Astrocyte (in vitro differentiated cells and primary cell): ENCODE measurements around the gene RCOR3. TPM values are rescaled to one million over a fixed set of nuclear protein-coding genes. Genes with fewer than 3 reads are reported as not detected.
A peak's percentile ranks its signal among the peaks of the same experiment; 100 is the strongest.
"Not testable (repeated sequence)": the region's sequence is repeated elsewhere in the genome, so short reads cannot be mapped to it uniquely, and the experiment has no call there.

ENCODE experiments used
- DNase-seq: peaks from one replicate; pipeline ENCODE4 v3.0.0-alpha.2; 2010; ENCODE audit warnings: low read depth
- FAIRE-seq: peaks from 2 replicates; lab custom pipeline; 2011; peaks lifted over from hg19 to GRCh38; lab: Jason Lieb, UNC
- H2AFZ ChIP-seq: 2 replicates; pipeline ENCODE4 v1.6.0; 2012; ENCODE audit warnings: low read depth, low read length, inconsistent platforms
- H3K27ac ChIP-seq: 2 replicates; pipeline ENCODE4 v1.5.1; 2011; ENCODE audit warnings: low read depth, low read length, inconsistent platforms
- H3K27me3 ChIP-seq: 2 replicates; pipeline ENCODE4 v1.6.0; 2011; ENCODE audit warnings: low read length, inconsistent platforms; ENCODE audit not compliant: insufficient read depth
- H3K36me3 ChIP-seq: 2 replicates; pipeline ENCODE4 v1.5.1; 2011; ENCODE audit warnings: low read length, inconsistent platforms; ENCODE audit not compliant: insufficient read depth
- H3K4me1 ChIP-seq: 2 replicates; pipeline ENCODE4 v1.5.1; 2011; ENCODE audit warnings: low read length, inconsistent platforms; ENCODE audit not compliant: insufficient read depth
- H3K4me2 ChIP-seq: 2 replicates; pipeline ENCODE4 v1.6.0; 2012; ENCODE audit warnings: low read length, inconsistent platforms
- H3K4me3 ChIP-seq: 2 replicates; pipeline ENCODE4 v1.5.1; 2011; ENCODE audit warnings: low read depth, mild to moderate bottlenecking, low read length, inconsistent platforms; ENCODE audit not compliant: insufficient read depth
- H3K79me2 ChIP-seq: 2 replicates; pipeline ENCODE4 v1.6.0; 2012; ENCODE audit warnings: mild to moderate bottlenecking, low read length, inconsistent platforms; ENCODE audit not compliant: insufficient read depth
- H3K9ac ChIP-seq: 2 replicates; pipeline ENCODE4 v1.6.0; 2012; ENCODE audit warnings: mild to moderate bottlenecking, low read length, inconsistent platforms
- H3K9me3 ChIP-seq: 2 replicates; pipeline ENCODE4 v1.5.1; 2012; ENCODE audit warnings: low read depth, mild to moderate bottlenecking, low read length, inconsistent platforms; ENCODE audit not compliant: insufficient read depth
- H4K20me1 ChIP-seq: 2 replicates; pipeline ENCODE4 v1.6.0; 2012; ENCODE audit warnings: low read length, inconsistent platforms; ENCODE audit not compliant: insufficient read depth
- H3K27ac Mint-ChIP-seq: one replicate; pipeline ENCODE4 v1.8.0; 2021; ENCODE audit warnings: mild to moderate bottlenecking, mixed read lengths; ENCODE audit not compliant: unreplicated experiment
- H3K27me3 Mint-ChIP-seq: one replicate; pipeline ENCODE4 v1.8.0; 2021; ENCODE audit warnings: low read depth, mixed read lengths; ENCODE audit not compliant: unreplicated experiment
- H3K36me3 Mint-ChIP-seq: one replicate; pipeline ENCODE4 v1.8.0; 2021; ENCODE audit warnings: low read depth, mixed read lengths; ENCODE audit not compliant: unreplicated experiment
- H3K4me1 Mint-ChIP-seq: one replicate; pipeline ENCODE4 v1.8.0; 2021; ENCODE audit warnings: low read depth, mixed read lengths; ENCODE audit not compliant: unreplicated experiment
- H3K4me3 Mint-ChIP-seq: one replicate; pipeline ENCODE4 v1.8.0; 2021; ENCODE audit warnings: mild to moderate bottlenecking, moderate library complexity, mixed read lengths; ENCODE audit not compliant: unreplicated experiment
- H3K9me3 Mint-ChIP-seq: one replicate; pipeline ENCODE4 v1.8.0; 2021; ENCODE audit warnings: mild to moderate bottlenecking, mixed read lengths; ENCODE audit not compliant: unreplicated experiment
- CTCF ChIP-seq: IDR thresholded peaks from 2 replicates; pipeline ENCODE4 v1.5.1; 2011; ENCODE audit warnings: low read depth, mild to moderate bottlenecking, inconsistent platforms, low read length, moderate library complexity; ENCODE audit not compliant: insufficient read depth
- EZH2 ChIP-seq: IDR thresholded peaks from 2 replicates; pipeline ENCODE4 v1.6.1; 2012; ENCODE audit warnings: mild to moderate bottlenecking, low read length, inconsistent platforms; ENCODE audit not compliant: insufficient read depth
- total RNA-seq: library from RNA; stranded (reverse); gene quantifications from 2 replicates; pipeline ENCODE4 v1.2.1, GENCODE V29; 2021

RCOR3 gene
- total RNA-seq, 1 donor from 2014 or later: 68.2 TPM

- H2AFZ ChIP-seq, H3K36me3 Mint-ChIP-seq, H3K4me1 Mint-ChIP-seq, H3K9me3 ChIP-seq, DNase-seq, H3K27me3 Mint-ChIP-seq, H3K4me1 ChIP-seq, H3K27me3 ChIP-seq, H3K79me2 ChIP-seq, FAIRE-seq, H3K4me2 ChIP-seq, H4K20me1 ChIP-seq, H3K4me3 ChIP-seq, H3K27ac ChIP-seq, H3K27ac Mint-ChIP-seq, H3K9ac ChIP-seq, H3K36me3 ChIP-seq, H3K9me3 Mint-ChIP-seq: not testable (repeated sequence)
- peak overlapping the region; percentile 9 for H3K4me3 Mint-ChIP-seq
Observed at GRCh38 chr1:211249611-211250010, 9.6 kb upstream of the RCOR3 start.

DNA sequence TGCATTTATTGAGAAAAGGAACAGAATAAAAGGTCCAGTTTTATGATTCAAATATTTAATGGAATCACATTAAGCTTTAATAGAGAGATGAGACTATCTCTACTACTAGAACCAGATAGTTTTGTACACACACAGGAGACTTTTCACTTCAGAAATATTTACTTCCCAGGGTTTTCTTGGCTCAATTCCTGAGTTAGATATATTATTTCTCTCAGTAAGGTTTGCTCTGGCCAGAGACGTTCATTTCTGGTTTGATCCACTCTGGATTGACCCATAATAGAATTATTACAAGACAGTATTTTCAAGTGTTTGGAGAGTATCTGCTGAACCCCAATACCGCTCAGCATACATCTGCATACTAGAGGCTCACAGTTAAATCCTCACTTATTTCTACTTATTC lies 1.3 kb upstream of the RCOR3 start:
- H3K4me2 ChIP-seq: peak overlapping the region; percentile 98

GRCh38 chr1:211258310-211258755 lies 833 bp upstream of the RCOR3 start:
- Mint-ChIP-seq H3K36me3 (peaks cover 4% of the 10 kb centered on the region), H3K27me3 (no peaks in the 10 kb centered on the region), H3K4me1 (peaks cover 13% of the 10 kb centered on the region), H3K4me3 (peak overlapping the region; percentile 95), H3K27ac (peak overlapping the region; percentile 98), H3K9me3 (no peaks in the 10 kb centered on the region)
- no peaks in the 10 kb centered on the region for H4K20me1 ChIP-seq
- peaks cover 11% of the 10 kb centered on the region for H3K4me1 ChIP-seq
- FAIRE-seq (no peak), DNase-seq (peak; percentile 70)
- H3K9me3 ChIP-seq: no peaks in the 10 kb centered on the region
- H2AFZ ChIP-seq: peak overlapping the region; percentile 92
- H3K36me3 ChIP-seq: no peaks in the 10 kb centered on the region
- no peaks in the 10 kb centered on the region for H3K27me3 ChIP-seq
- peak overlapping the region; percentile 91 for H3K27ac ChIP-seq
- peak overlapping the region; percentile 83 for H3K4me3 ChIP-seq
- TF ChIP-seq CTCF: no peak
- TF ChIP-seq EZH2: no peak
- H3K9ac ChIP-seq: peak overlapping the region; percentile 94
- H3K79me2 ChIP-seq: peaks cover 26% of the 10 kb centered on the region
- peak overlapping the region; percentile 98 for H3K4me2 ChIP-seq

More for the DNA sequence above, 1.3 kb upstream of the RCOR3 start:
- DNase-seq (no peak), FAIRE-seq (no peak)
- Mint-ChIP-seq H3K36me3 (peaks cover 4% of the 10 kb centered on the region), H3K27me3 (no peaks in the 10 kb centered on the region), H3K4me3 (peak overlapping the region; percentile 95), H3K9me3 (no peaks in the 10 kb centered on the region), H3K27ac (peak overlapping the region; percentile 98), H3K4me1 (peaks cover 13% of the 10 kb centered on the region)
- TF ChIP-seq CTCF: no peak
- TF ChIP-seq EZH2: no peak
- no peaks in the 10 kb centered on the region for H3K27me3 ChIP-seq
- peak overlapping the region; percentile 94 for H3K9ac ChIP-seq
- H3K79me2 ChIP-seq: peaks cover 26% of the 10 kb centered on the region
- no peaks in the 10 kb centered on the region for H3K36me3 ChIP-seq
- peaks cover 11% of the 10 kb centered on the region for H3K4me1 ChIP-seq
- H4K20me1 ChIP-seq: no peaks in the 10 kb centered on the region
- peak overlapping the region; percentile 92 for H2AFZ ChIP-seq
- H3K4me3 ChIP-seq: peak overlapping the region; percentile 83
- H3K9me3 ChIP-seq: no peaks in the 10 kb centered on the region
- peak overlapping the region; percentile 91 for H3K27ac ChIP-seq
